Esophagus squamous epithelium (tissue), 5 donors: Measurements from ENCODE around the gene CHI3L2. TPM values are rescaled to one million over a fixed set of nuclear protein-coding genes. Genes with fewer than 3 reads are reported as not detected.

Experiments used
- DNase-seq: peaks from one replicate; lab custom pipeline; 2025; lab: John Stamatoyannopoulos, UW
- H3K27ac ChIP-seq, 4 donors: fragments of 200-600 bp; sonication (generic); one replicate each; pipeline ENCODE4 v1.5.1; 2016 to 2019; ENCODE audit warnings: mild to moderate bottlenecking in 1 of 4
- H3K27me3 ChIP-seq, 4 donors: fragments of 200-600 bp; sonication (generic); 1 replicate in 3 of 4; 2 replicates in 1 of 4; pipeline versions ENCODE4 v1.5.1 to v1.6.0; 2017 to 2021; ENCODE audit warnings: antibody characterized with exemption in 1 of 4
- H3K36me3 ChIP-seq, 3 donors: fragments of 200-600 bp; sonication (generic); one replicate each; pipeline ENCODE4 v1.5.1; 2016 to 2019
- H3K4me1 ChIP-seq, 3 donors: fragments of 200-600 bp; sonication (generic); one replicate each; pipeline ENCODE4 v1.5.1; 2017 to 2019
- H3K4me3 ChIP-seq, 4 donors: fragments of 200-600 bp; sonication (generic); 1 replicate in 3 of 4; 2 replicates in 1 of 4; pipeline ENCODE4 v1.5.1; 2016 to 2019; ENCODE audit warnings: mild to moderate bottlenecking in 2 of 4, moderate library complexity in 1 of 4
- H3K9me3 ChIP-seq, 3 donors: fragments of 200-600 bp; sonication (generic); one replicate each; pipeline ENCODE4 v1.5.1; 2016 to 2019
- CTCF ChIP-seq, 6 experiments: fragments of 450-650 bp in 4 of 6; fragments of 200-600 bp in 2 of 6; sonication (generic) in 2 of 6; IDR thresholded peaks; one replicate each; pipeline ENCODE4 v1.5.1; 2016 to 2019; ENCODE audit warnings: antibody characterized with exemption in 6 of 6, mild to moderate bottlenecking in 4 of 6, moderate library complexity in 4 of 6
- POLR2A ChIP-seq, 4 donors: fragments of 450-650 bp; IDR thresholded peaks; one replicate each; pipeline ENCODE4 v1.6.1; 2017; ENCODE audit warnings: antibody characterized with exemption in 4 of 4, mild to moderate bottlenecking in 4 of 4, moderate library complexity in 3 of 4
- WGBS, 2 donors: methylation state at CpG; one replicate each; pipeline ENCODE4 v1.1.5; 2018; 5-methylcytosine and 5-hydroxymethylcytosine counted together
- intact Hi-C: fragments of 100-400 bp; cut with DNase I; formaldehyde crosslinking; loops from one replicate; pipeline ENCODE4 v1.15.0; 2022
- total RNA-seq, 4 donors: library from RNA; depleted of rRNA; stranded (reverse); fragments of >200 nt; gene quantifications; one replicate each; pipeline ENCODE4 v1.1.0, GENCODE V29; 2016
- donor health status: DM: yes; HTN: yes; CAD: no.

Gene CHI3L2
- total RNA-seq, 4 donors from 2014 or later: 0.57 to 42.4 (median 1.8) TPM

GRCh38 chr1:111192658-111193519 is 34.6 kb upstream of the CHI3L2 start:
- 16 to 20% methylated on average over 10 of the region's 10 CpGs for WGBS, 2 donors
- peaks cover 29 to 79% (median 44%) of the 10 kb centered on the region in 3 donors for H3K4me1 ChIP-seq
- H3K9me3 ChIP-seq: no peaks in the 10 kb centered on the region
- DNase-seq: no peak
- H3K4me3 ChIP-seq: no peak overlapping the region
- intact Hi-C loops: loop anchor here (10.0 kb wide), 1 partner anchor 48 kb away; the partner anchor contains the start of genes CEPT1 and DRAM2
- TF ChIP-seq CTCF (IDR thresholded peaks at IDR 0.05): no peak
- no peak for TF ChIP-seq POLR2A (IDR thresholded peaks at IDR 0.05)
- peaks cover 4 to 88% (median 17%) of the 10 kb centered on the region in 3 donors for H3K36me3 ChIP-seq
- no peaks in the 10 kb centered on the region for H3K27me3 ChIP-seq
- peak overlapping the region; percentile 66 to 85 (median 78) for H3K27ac ChIP-seq

- Histone ChIP-seq H3K4me1 (peaks cover 29 to 89% (median 44%) of the 10 kb centered on the region in 3 donors), H3K27me3 (no peaks in the 10 kb centered on the region), H3K4me3 (no peak overlapping the region), H3K36me3 (peaks cover 4 to 88% (median 13%) of the 10 kb centered on the region in 3 donors), H3K27ac (peak overlapping the region; percentile 66 to 85 (median 78)), H3K9me3 (no peaks in the 10 kb centered on the region)
- 92 to 93% methylated on average over 3 of the region's 3 CpGs for WGBS, 2 donors
- TF ChIP-seq POLR2A (IDR thresholded peaks at IDR 0.05) (no peak), CTCF (IDR thresholded peaks at IDR 0.05) (no peak)
- DNase-seq: no peak
- intact Hi-C loops: loop anchor here (10.0 kb wide), 1 partner anchor 49 kb away; the partner anchor contains the start of genes CEPT1 and DRAM2
Measured at GRCh38 chr1:111193712-111194480, 33.6 kb upstream of the CHI3L2 start.

DNA sequence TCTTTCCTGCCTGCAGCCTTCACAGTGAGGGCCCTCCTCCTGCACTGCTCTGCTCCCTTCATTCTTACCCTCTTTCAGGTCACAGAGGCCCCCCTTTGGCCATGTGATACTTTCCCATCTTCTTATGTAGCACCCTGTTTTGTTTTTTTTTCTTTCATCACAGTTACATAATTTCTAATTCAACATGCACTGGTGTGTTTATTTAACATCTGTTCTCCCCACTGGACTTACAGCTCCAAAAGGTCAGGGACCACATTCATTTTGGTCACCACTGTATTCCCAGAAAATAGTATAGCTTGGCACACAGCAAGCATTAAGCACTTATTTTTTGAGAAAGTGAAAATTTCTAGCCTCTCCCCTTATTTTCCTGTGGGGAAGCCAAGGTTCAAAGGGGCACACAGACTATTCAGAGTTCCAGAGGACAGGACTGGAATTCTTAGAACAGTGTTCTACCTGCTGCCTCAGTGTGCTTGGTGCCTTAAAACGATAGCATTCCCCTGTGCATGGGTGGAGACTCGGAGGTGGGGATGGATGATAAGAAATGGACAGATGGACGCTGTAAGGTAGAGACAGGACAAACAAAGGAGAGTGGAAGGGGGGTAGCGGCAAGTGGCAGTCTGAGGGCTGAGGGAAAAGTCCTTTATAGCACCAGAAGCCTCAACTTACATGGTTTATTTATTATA is 32.4 kb upstream of the CHI3L2 start:
- 79 to 86% methylated on average over 4 of the region's 4 CpGs for WGBS, 2 donors
- peaks cover 29 to 100% (median 47%) of the 10 kb centered on the region in 3 donors for H3K4me1 ChIP-seq
- DNase-seq: no peak

GRCh38 chr1:111196213-111196612 is 31.3 kb upstream of the CHI3L2 start:
- intact Hi-C loops: loop anchor here (10.0 kb wide), 1 partner anchor 51 kb away; the partner anchor contains the start of genes CEPT1 and DRAM2
- Histone ChIP-seq H3K27me3 (no peaks in the 10 kb centered on the region), H3K4me3 (no peak overlapping the region), H3K4me1 (peaks cover 39 to 100% (median 49%) of the 10 kb centered on the region in 3 donors), H3K9me3 (no peaks in the 10 kb centered on the region), H3K27ac (no peak overlapping the region), H3K36me3 (peaks cover 4 to 74% (median 13%) of the 10 kb centered on the region in 3 donors)
- TF ChIP-seq POLR2A (IDR thresholded peaks at IDR 0.05) (no peak), CTCF (IDR thresholded peaks at IDR 0.05) (no peak)
- WGBS, 2 donors: 89 to 90% methylated on average over 1 to 2 of the region's 2 CpGs
- DNase-seq: no peak

More for the DNA sequence above, 32.4 kb upstream of the CHI3L2 start:
- Histone ChIP-seq H3K9me3 (no peaks in the 10 kb centered on the region), H3K36me3 (peaks cover 4 to 84% (median 13%) of the 10 kb centered on the region in 3 donors), H3K4me3 (no peak overlapping the region), H3K27ac (peak overlapping the region in 2 of 4 donors; percentile 76 to 81), H3K27me3 (no peaks in the 10 kb centered on the region)
- TF ChIP-seq CTCF (IDR thresholded peaks at IDR 0.05) (no peak), POLR2A (IDR thresholded peaks at IDR 0.05) (no peak)
- intact Hi-C loops: loop anchor here (10.0 kb wide), 1 partner anchor 50 kb away; the partner anchor contains the start of genes CEPT1 and DRAM2
